ENCODE measurements around the gene IFNAR2.

IFNAR2 gene

DNA sequence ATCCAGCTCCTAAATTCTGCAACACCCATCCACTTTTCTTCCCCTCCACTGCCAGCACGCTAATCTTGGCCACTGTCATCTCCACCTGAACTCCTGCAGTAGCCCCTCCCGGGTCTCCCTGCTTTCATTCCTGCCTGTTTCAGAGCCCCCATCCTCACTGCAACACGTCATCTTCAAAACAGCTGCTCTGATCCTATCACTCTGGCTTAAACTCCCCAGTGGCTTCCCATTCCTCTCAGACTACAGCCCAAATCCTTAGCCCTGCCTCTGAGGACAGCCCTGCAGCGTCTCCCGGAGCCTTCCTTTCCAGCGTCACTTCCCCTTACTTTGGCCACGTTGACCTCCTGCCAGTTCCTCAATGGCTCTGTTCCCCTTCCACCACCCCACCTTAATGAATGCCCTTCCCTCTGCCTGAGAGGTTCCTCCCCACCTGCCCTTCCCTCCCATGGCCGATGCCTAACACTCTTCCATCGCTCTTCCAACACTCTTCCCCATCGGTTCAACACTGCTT, 22.9 kb upstream of the IFNAR2 start:
- no peak for DNase-seq (ENCODE audit: low spot score)
- TF ChIP-seq, protein P1, sequence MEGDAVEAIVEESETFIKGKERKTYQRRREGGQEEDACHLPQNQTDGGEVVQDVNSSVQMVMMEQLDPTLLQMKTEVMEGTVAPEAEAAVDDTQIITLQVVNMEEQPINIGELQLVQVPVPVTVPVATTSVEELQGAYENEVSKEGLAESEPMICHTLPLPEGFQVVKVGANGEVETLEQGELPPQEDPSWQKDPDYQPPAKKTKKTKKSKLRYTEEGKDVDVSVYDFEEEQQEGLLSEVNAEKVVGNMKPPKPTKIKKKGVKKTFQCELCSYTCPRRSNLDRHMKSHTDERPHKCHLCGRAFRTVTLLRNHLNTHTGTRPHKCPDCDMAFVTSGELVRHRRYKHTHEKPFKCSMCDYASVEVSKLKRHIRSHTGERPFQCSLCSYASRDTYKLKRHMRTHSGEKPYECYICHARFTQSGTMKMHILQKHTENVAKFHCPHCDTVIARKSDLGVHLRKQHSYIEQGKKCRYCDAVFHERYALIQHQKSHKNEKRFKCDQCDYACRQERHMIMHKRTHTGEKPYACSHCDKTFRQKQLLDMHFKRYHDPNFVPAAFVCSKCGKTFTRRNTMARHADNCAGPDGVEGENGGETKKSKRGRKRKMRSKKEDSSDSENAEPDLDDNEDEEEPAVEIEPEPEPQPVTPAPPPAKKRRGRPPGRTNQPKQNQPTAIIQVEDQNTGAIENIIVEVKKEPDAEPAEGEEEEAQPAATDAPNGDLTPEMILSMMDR (IDR thresholded peaks at IDR 0.05; ENCODE audit: extremely low read depth, missing control alignments), result no peak

GRCh38 chr21:33207449-33208149, 22.1 kb upstream of the IFNAR2 start:
- DNase-seq (ENCODE audit: low spot score), result no peak
- TF ChIP-seq, protein P1 (IDR thresholded peaks at IDR 0.05; ENCODE audit: extremely low read depth, missing control alignments), result no peak

- DNase-seq (ENCODE audit: low spot score), result no peak
- TF ChIP-seq, protein P1 (IDR thresholded peaks at IDR 0.05; ENCODE audit: extremely low read depth, missing control alignments), result no peak
Observed at GRCh38 chr21:33208534-33208933, 21.2 kb upstream of the IFNAR2 start.

- DNase-seq (ENCODE audit: low spot score), result no peak
- TF ChIP-seq, protein P1 (IDR thresholded peaks at IDR 0.05; ENCODE audit: extremely low read depth, missing control alignments), result no peak
Observed at GRCh38 chr21:33211305-33211704, 18.4 kb upstream of the IFNAR2 start.

GRCh38 chr21:33211732-33212131, 18.0 kb upstream of the IFNAR2 start:
- no peak for DNase-seq (ENCODE audit: low spot score)
- TF ChIP-seq, protein P1 (IDR thresholded peaks at IDR 0.05; ENCODE audit: extremely low read depth, missing control alignments), result no peak

- no peak for DNase-seq (ENCODE audit: low spot score)
- TF ChIP-seq, protein P1 (IDR thresholded peaks at IDR 0.05; ENCODE audit: extremely low read depth, missing control alignments), result no peak
Observed at GRCh38 chr21:33212159-33212851, 17.4 kb upstream of the IFNAR2 start.

DNA sequence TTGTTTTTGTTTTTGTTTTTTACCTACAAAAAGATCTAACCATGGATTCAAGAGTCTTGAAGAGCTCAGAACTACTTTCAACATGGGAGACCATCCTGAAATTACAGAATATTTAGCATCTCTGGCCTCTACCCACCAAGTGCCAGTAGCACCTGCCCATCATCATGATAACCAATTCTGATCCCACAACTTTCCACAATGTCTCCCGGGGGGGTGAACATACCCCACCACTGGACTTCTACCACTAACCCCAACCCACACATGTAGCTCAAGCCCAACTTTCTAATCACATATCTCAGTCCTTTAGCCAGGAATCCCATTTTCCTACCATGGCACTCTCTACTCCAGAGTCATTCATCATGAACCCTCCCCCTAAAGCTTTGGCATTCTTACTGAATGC, 15.7 kb upstream of the IFNAR2 start:
- TF ChIP-seq, protein P1 (IDR thresholded peaks at IDR 0.05; ENCODE audit: extremely low read depth, missing control alignments), result no peak
- DNase-seq (ENCODE audit: low spot score), result no peak

Measured in GM20000 (cell line).